SK-N-MC (cell line): ENCODE results near the gene TUBA4A.

Source experiments
- EZH2 ChIP-seq: fragments of 200-600 bp; sonication (generic); IDR thresholded peaks from one replicate; pipeline ENCODE4 v1.6.1; 2017; ENCODE audit warnings: antibody characterized with exemption
- POLR2AphosphoS5 ChIP-seq: IDR thresholded peaks from 2 replicates; pipeline ENCODE4 v1.6.1; 2012; ENCODE audit warnings: mild to moderate bottlenecking, low read depth, low read length, borderline replicate concordance

DNA sequence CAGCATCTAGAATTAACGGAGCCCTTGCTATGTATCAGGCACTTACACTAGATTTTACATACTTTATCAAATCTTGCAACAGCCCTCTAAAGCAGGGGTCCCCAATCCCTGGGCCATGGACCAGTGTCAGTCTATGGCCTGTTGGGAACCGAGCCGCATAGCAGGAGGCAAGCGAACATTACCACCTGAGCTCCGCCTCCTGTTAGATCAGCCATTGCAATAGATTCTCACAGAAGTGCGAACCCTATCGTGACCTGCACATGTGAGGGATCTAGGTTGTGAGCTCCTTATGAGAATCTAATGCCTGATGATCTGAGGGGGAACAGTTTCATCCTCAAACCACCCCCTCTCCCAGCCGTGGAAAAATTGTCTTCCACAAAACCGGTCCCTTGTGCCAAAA lies 38.9 kb upstream of the TUBA4A start:
- TF ChIP-seq POLR2AphosphoS5, result no peak
- TF ChIP-seq EZH2, result no peak
